ENCODE data around the gene FAIM2.

DNA sequence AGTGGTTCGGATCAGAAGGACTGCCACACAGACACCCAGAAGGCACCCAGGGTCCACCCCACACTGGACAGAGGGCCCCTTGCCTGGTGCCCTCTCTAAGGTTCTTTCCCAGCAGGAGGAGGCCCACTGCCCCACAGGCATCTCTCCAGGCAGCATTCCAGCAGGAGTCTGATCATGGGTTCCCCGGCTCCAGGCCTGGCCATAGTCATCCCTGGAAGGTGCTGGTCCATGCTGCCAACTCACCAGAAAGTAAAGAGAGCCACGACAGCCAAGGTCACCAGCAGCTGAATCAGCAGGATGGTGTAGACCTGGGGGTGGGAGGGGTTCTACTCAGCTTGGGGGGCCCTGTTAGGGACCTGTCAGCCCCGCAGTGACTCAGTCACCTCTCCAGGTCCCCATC is 6.4 kb downstream of the FAIM2 start:
- TF ChIP-seq, protein P1, sequence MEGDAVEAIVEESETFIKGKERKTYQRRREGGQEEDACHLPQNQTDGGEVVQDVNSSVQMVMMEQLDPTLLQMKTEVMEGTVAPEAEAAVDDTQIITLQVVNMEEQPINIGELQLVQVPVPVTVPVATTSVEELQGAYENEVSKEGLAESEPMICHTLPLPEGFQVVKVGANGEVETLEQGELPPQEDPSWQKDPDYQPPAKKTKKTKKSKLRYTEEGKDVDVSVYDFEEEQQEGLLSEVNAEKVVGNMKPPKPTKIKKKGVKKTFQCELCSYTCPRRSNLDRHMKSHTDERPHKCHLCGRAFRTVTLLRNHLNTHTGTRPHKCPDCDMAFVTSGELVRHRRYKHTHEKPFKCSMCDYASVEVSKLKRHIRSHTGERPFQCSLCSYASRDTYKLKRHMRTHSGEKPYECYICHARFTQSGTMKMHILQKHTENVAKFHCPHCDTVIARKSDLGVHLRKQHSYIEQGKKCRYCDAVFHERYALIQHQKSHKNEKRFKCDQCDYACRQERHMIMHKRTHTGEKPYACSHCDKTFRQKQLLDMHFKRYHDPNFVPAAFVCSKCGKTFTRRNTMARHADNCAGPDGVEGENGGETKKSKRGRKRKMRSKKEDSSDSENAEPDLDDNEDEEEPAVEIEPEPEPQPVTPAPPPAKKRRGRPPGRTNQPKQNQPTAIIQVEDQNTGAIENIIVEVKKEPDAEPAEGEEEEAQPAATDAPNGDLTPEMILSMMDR (IDR thresholded peaks at IDR 0.05 in 4 of 5, conservative IDR thresholded peaks at IDR 0.05 in 1 of 5) = no peak
- no peak for TF ChIP-seq POLR2A (IDR thresholded peaks at IDR 0.05)
